Activated CD8-positive, alpha-beta T cell treated with anti-CD3 and anti-CD28 coated beads for 36 hours (primary cell): ENCODE measurements around the gene WSCD2. TPM values are rescaled to one million over a fixed set of nuclear protein-coding genes. Genes with fewer than 3 reads are reported as not detected.

Source experiments
- ATAC-seq: fragments of 200-7000 bp; cut with Tn5 transposase; one replicate; pipeline ENCODE4 v1.10.0; 2021; ENCODE audit warnings: mild to moderate bottlenecking, moderate library complexity
- CTCF ChIA-PET: fragments of 350-600 bp; sonication (Branson Sonifier 250); formaldehyde crosslinking; loops from one replicate; lab custom pipeline; 2021; ENCODE audit warnings: antibody characterized with exemption; lab: Charles Lee
- POLR2A ChIA-PET: fragments of 350-600 bp; sonication (Branson Sonifier 250); formaldehyde crosslinking; loops from one replicate; lab custom pipeline; 2021; ENCODE audit warnings: antibody characterized with exemption; lab: Charles Lee
- DNase-seq: peaks from one replicate; pipeline ENCODE4 v3.0.0-alpha.2; 2020
- H3K27ac Mint-ChIP-seq: one replicate; pipeline ENCODE4 v1.8.0; 2021; ENCODE audit warnings: mild to moderate bottlenecking, mixed read lengths
- H3K27me3 Mint-ChIP-seq: one replicate; pipeline ENCODE4 v1.8.0; 2021; ENCODE audit warnings: mixed read lengths
- H3K36me3 Mint-ChIP-seq: one replicate; pipeline ENCODE4 v1.8.0; 2021; ENCODE audit warnings: low read depth, mixed read lengths
- H3K4me1 Mint-ChIP-seq: one replicate; pipeline ENCODE4 v1.8.0; 2021; ENCODE audit warnings: low read depth, mixed read lengths
- H3K4me3 Mint-ChIP-seq: one replicate; pipeline ENCODE4 v1.8.0; 2021; ENCODE audit warnings: mild to moderate bottlenecking, moderate library complexity, mixed read lengths
- H3K9me3 Mint-ChIP-seq: one replicate; pipeline ENCODE4 v1.8.0; 2021; ENCODE audit warnings: mixed read lengths
- intact Hi-C: fragments of 100-400 bp; cut with micrococcal nuclease; formaldehyde crosslinking; loops from one replicate; pipeline ENCODE4 v1.10.0; 2022
- total RNA-seq, 2 experiments: library from RNA; stranded (reverse); gene quantifications; one replicate each; pipeline ENCODE4 v1.2.3, GENCODE V29; 2021
- TF ChIP-seq, protein P1 (sequence below): fragments of 200-600 bp; IDR thresholded peaks from one replicate; pipeline ENCODE4 v1.8.0; 2022; ENCODE audit warnings: antibody characterized with exemption, mild to moderate bottlenecking

The WSCD2 gene
- total RNA-seq, 2 experiments from 2014 or later: not detected

DNA sequence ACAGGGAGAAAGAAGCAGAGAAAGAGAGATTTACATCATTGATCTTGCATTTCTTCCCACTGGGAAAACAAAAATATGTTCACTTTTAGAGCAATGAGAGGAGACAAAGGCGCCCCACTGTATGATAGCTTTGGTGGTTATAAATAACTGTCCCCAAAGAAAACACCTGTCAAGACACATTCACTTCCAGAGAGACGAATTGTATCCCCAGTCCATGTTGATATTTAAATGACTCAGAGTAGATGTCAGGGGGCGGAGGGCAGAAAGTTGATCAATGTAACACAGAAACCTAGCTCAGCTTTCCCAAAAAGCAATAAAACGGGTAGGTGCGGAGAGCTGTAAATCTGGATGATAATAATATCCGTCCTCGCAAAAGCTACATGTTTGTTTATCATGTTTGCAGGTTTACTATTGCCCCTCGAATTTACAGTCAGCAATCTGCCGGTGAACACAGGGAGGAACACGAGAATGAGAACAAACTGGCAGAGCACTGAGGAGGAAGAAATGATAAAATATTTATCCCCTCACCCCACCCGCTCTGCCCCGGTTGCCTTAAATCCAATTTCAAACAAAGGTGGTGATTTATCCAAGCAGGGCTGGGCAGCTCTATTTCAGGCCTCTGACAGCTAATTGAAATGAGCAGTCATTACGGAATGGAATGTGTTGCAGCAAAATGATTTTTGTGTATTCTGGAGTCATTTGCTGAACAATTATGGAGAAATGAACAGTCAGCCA lies 125.6 kb downstream of the WSCD2 start:
- POLR2A ChIA-PET: no interaction called here

DNA sequence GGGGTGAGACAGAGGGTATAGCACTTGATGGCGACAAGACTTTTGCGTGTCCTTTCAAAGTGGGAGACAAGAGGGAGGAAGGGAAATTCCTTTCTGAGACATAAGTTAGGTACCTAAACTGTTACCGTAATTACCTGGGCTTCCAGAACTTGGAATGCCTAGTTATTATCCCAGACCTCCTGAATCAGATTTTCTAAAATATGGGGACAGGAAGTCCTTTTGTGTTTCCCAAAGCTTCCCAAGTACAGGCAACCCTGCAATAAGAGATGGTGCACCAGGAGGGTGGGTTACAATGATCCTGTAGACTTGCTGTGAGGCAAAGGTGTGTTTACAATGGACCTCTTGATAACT lies 126.1 kb downstream of the WSCD2 start:
- CTCF ChIA-PET: no interaction called here
- H3K27me3 Mint-ChIP-seq: peaks cover 5% of the 10 kb centered on the region
- ATAC-seq: no peak
- no peak overlapping the region for H3K4me3 Mint-ChIP-seq
- H3K36me3 Mint-ChIP-seq: no peaks in the 10 kb centered on the region
- no peak for DNase-seq
- TF ChIP-seq, protein P1, sequence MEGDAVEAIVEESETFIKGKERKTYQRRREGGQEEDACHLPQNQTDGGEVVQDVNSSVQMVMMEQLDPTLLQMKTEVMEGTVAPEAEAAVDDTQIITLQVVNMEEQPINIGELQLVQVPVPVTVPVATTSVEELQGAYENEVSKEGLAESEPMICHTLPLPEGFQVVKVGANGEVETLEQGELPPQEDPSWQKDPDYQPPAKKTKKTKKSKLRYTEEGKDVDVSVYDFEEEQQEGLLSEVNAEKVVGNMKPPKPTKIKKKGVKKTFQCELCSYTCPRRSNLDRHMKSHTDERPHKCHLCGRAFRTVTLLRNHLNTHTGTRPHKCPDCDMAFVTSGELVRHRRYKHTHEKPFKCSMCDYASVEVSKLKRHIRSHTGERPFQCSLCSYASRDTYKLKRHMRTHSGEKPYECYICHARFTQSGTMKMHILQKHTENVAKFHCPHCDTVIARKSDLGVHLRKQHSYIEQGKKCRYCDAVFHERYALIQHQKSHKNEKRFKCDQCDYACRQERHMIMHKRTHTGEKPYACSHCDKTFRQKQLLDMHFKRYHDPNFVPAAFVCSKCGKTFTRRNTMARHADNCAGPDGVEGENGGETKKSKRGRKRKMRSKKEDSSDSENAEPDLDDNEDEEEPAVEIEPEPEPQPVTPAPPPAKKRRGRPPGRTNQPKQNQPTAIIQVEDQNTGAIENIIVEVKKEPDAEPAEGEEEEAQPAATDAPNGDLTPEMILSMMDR: no peak
- POLR2A ChIA-PET: no interaction called here
- no peak overlapping the region for H3K27ac Mint-ChIP-seq
- H3K4me1 Mint-ChIP-seq: no peaks in the 10 kb centered on the region
- intact Hi-C loops: no loop called here
- peaks cover 6% of the 10 kb centered on the region for H3K9me3 Mint-ChIP-seq

More for the DNA sequence above, 125.6 kb downstream of the WSCD2 start:
- Mint-ChIP-seq H3K9me3 (peaks cover 1% of the 10 kb centered on the region), H3K27ac (no peak overlapping the region), H3K36me3 (no peaks in the 10 kb centered on the region), H3K27me3 (peaks cover 5% of the 10 kb centered on the region), H3K4me1 (no peaks in the 10 kb centered on the region), H3K4me3 (no peak overlapping the region)
- DNase-seq: no peak
- TF ChIP-seq, protein P1: no peak
- CTCF ChIA-PET: no interaction called here
- intact Hi-C loops: no loop called here
- no peak for ATAC-seq

DNA sequence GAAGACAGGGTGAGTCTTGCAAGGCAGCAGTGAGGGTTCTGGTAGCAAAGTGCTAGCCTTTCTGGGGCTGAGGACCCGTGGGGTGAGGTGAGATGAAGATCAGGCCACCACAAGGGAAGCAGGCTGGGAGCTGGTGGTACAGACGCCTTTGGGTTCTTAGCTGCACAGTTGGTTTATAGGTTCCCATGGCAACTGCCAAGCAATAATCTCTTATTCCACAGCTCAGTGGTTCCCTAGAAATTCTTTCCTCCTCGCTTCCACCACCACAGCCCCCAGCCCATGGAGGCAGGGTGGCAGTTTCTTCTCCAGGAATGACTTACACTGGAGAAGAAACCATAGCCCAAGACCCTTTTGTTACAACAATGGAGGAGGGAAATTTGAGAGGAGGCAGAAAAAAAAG lies 127.9 kb downstream of the WSCD2 start:
- ATAC-seq (no peak), DNase-seq (no peak)
- Mint-ChIP-seq H3K4me3 (no peak overlapping the region), H3K36me3 (no peaks in the 10 kb centered on the region), H3K4me1 (no peaks in the 10 kb centered on the region), H3K27ac (no peak overlapping the region), H3K9me3 (peaks cover 18% of the 10 kb centered on the region), H3K27me3 (peaks cover 4% of the 10 kb centered on the region)
- CTCF ChIA-PET: interaction anchor here (0.8 kb wide), 1 partner anchor 22 kb away, joined by 3 read pairs; no protein-coding TSS in a partner anchor
- TF ChIP-seq, protein P1: no peak
- POLR2A ChIA-PET: no interaction called here
- intact Hi-C loops: no loop called here

DNA sequence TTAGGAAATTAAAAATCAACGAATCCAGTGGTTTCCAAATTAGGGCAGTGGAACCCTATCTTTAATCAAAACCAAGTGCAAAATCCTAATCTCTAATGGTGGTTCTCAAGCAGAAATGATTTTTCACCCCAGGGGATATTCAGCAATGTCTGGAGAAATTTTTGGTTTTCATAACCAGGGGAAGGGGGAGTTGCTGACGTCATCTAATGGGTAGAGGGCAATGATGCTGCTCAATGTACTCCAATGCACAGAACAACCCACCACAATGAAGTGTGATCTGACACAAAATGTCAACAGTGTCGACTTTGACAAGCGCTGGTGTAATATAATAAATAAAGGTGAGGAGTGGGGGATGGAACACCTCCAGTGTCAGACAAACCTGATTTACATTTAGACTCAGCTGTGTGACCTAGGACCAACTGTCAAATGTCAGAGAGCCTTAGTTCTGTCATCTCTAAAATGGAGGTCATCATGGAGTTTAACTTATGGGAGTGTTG lies 128.6 kb downstream of the WSCD2 start:
- TF ChIP-seq, protein P1: no peak
- POLR2A ChIA-PET: no interaction called here
- intact Hi-C loops: no loop called here
- H3K4me3 Mint-ChIP-seq: no peak overlapping the region
- H3K36me3 Mint-ChIP-seq: no peaks in the 10 kb centered on the region
- no peaks in the 10 kb centered on the region for H3K4me1 Mint-ChIP-seq
- no peak for DNase-seq
- no peak for ATAC-seq
- H3K27ac Mint-ChIP-seq: no peak overlapping the region
- CTCF ChIA-PET: no interaction called here
- peaks cover 18% of the 10 kb centered on the region for H3K9me3 Mint-ChIP-seq
- no peaks in the 10 kb centered on the region for H3K27me3 Mint-ChIP-seq

DNA sequence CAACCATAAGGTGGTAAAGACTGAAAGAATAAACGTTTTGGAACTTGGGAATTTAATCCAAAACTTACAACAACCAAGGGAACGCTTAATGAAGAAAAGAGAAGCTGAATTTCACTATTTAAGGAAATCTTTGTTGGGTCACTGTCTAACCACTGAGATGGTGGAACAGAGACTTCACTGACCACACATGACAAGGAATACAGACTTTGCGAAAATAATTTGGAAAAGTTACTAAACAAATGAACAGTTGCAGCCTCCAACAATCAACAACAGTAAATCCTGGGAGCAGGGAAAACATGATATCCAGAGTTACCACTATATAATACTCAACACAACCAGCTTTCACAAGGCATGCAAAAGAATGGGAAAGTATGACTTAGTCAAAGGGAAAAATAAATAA lies 131.0 kb downstream of the WSCD2 start:
- Mint-ChIP-seq H3K36me3 (no peaks in the 10 kb centered on the region), H3K9me3 (peaks cover 18% of the 10 kb centered on the region), H3K4me1 (no peaks in the 10 kb centered on the region), H3K27ac (no peak overlapping the region), H3K27me3 (peaks cover 4% of the 10 kb centered on the region), H3K4me3 (no peak overlapping the region)
- TF ChIP-seq, protein P1: no peak
- CTCF ChIA-PET: interaction anchor here (0.6 kb wide), 1 partner anchor 276 kb away, joined by 3 read pairs; no protein-coding TSS in a partner anchor
- POLR2A ChIA-PET: no interaction called here
- DNase-seq (no peak), ATAC-seq (no peak)
- intact Hi-C loops: no loop called here
